HG02588 (cell line): Measurements from ENCODE around the gene CDH20.

Experiments
- ATAC-seq: cut with Tn5 transposase; IDR thresholded peaks from one replicate; pipeline ENCODE4 v1.9.1; 2021; ENCODE audit warnings: mild to moderate bottlenecking, moderate library complexity; ENCODE audit not compliant: unreplicated experiment

Gene CDH20

DNA sequence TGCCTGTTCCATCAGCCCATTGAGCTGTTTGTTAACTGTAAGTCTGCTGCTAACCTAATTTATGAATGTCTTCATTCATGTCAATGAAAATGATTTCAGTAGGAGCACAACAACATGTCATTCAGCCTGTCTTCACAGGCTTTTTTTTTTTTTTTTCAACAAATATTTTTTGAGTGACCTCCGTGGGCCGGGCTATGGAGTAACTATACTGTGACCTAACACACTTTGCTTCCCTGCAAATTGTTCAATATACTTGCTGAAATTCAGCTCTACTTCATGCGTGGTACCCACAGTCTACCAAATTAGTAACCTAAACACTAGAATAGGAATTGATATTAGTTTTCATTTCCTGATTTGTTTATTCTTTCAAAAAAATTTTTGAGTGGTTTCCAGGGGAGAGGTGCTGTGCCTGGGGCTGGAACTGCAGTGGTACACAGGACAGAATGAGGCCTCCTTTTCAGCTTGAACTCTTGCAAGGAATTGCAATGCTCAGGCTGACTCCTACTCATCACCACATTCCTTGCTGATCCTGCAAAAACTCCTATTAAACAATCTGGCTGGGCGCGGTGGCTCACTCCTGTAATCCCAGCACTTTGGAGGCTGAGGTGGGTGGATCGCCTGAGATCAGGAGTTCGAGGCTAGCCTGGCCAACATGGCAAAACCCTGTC is 87.1 kb downstream of the CDH20 start:
- ATAC-seq = no peak

DNA sequence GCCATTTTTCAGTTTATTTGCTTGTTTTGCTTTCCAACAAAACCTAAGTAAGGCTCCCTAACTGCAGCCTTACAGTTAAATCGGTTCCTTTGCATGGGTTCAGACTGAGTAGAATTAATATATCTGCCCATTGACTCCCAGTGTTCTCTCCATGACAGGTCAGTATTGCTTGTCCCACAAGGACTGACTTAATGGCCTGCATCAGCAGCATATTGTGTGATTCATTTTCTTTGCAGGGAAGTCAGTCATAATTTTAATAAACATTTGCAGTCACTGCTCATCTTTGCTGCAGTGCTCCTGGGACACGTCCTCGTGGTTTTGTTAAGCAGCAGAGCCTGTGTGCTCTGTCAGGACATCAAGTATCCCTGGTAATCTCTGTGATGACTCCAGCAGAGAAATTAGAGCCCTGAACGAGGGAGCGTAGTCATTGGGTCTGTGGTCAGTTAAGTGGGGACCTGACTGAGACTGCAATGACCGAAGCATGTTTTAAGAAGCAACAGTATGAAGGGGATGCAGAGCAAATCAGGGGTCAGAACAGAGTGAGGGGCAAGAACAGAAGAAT is 93.3 kb downstream of the CDH20 start:
- no peak for ATAC-seq

DNA sequence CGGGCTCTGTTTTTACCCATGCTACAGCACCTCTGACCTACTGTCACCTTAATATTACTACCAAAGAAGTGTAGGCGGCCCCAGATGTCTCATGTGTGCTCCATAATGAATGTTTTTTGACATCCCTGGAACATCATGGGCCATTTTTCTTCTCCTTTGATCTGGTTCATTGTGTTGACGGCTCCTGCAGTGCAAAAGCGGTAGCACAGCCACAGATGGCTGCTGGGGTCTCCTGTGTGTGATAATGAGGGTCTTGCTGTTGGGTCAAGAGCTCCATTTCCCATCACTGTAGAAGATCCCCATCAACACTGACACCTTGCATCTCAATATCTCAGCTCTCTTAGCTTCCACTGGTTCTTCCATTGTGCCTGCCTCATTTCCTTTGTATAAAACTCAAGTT is 95.0 kb downstream of the CDH20 start:
- ATAC-seq = no peak

DNA sequence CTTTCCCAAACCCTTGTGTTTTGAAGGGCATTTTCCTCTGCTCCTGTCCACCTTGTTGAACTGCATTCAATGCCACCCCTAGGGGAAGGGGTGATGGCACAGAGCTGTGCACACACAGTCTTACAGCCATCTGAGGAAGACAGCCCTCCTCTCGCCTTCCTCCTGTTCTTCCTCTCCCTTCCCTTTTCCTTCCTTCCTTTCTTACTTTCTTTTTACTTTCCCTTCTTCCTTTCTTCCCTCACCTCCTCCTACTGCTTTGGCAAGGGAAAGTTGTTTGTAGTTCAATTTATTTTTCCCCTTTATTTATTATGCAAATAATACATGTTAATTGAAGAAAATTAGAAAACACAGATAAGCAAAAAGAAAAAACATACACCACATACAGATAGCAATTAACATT is 99.4 kb downstream of the CDH20 start:
- ATAC-seq = no peak

DNA sequence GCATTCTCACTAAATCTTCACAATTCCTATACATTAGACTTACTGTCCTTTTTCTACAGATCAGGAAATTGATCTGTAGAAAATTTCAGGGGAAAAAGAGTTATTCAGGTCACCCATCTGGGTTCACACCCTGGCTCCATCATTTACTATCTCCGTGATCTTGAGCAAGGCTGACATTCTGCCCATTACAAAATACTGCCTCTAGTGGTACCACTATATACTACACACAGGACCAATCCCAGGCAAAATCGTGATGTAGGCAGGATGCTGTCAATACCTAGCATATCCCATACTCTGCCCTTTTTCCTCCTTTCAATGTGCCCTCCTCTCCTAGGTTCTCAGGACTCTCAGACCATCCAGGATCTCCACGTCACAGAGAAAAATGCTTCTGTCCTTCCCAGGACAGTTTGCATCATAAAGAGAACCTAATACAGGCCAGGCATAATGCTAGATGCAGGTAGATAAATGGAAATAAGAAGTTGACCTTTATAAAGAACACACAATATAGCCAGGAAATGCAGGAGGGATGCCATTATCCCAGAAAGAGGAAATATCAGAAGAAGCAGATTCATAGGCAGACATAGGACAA is 101.9 kb downstream of the CDH20 start:
- peak; percentile 72 for ATAC-seq

DNA sequence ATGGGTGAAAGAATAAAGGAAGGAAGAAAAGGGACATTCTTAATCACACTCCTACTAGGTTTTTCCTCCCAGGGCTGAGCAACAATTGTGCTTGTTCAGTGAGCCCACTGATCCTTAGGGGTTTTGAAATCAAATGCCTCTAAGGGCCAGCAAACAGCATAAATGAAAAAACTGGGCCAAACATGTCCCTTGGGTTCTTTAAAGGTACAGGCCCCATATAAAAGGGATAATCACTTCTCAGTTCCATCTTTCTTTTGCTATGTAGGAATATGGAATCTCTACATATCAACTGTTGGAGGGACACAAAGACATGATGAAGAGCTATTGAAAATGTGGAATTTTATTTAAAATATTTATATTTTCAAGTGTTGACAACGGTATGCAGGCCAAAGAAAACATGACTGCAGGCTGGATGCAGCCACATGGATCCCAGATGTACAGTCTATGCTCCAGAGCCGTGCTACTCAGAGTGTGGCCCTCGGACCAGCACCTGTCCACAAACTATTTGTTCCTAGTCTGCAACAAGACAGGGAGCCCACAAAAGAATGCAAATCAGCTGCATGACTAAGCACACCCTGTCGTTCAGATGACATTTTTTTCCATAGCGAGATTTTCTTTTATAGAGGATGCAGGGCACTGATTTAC is 110.0 kb downstream of the CDH20 start:
- no peak for ATAC-seq

DNA sequence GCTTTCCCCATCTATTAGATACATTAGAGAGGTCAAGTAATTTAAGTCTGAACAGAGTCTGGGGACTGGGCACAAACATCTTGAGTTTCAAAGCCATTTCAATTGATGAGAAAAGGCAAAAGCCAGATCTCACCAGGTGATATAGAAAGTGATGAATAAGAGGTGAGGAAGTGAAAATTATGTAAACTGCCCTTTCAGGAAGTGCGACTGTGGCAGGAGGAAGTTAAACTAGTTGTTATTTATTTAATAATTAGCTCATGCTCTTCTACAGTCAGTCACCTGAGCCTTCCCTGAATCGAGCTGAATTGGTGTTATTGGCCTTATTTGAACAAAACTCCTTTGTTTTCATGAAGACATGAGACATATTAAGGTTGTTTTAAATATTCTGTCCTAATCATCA is 115.1 kb downstream of the CDH20 start:
- ATAC-seq = peak; percentile 89

DNA sequence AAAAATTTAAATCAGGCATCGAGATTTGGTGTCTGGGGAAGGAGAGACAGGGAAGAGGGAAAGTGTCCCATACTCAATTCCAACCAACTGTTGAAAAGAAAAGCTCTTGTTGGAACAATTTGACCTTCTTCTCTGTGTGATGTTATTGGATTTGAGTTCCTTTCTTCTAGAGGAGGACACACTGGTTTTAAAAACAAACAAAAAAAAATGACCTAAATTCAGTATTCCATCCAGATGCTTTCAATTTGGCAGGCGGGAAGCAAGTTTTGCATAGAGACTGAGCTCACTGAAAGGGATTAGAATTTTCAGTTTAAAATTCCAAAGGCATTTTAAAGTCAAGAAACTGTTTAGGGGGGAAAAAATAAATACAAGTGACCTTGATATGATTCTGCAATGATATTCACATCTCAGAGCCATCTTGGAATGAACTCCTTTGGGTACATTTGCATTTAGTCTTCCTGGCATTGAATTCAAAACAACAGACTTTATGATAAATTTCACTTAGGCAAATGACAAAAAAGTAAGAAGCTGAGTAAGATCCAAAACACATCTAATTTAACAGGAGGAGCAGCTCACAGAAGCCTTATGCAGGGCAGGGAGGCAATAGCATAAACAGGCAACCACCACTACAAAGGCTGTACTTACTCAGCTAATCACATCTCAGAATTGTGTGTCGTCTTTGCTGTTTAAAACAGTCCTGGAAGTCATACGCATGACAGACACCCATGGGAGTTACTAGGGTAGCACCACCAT is 126.8 kb downstream of the CDH20 start:
- no peak for ATAC-seq

DNA sequence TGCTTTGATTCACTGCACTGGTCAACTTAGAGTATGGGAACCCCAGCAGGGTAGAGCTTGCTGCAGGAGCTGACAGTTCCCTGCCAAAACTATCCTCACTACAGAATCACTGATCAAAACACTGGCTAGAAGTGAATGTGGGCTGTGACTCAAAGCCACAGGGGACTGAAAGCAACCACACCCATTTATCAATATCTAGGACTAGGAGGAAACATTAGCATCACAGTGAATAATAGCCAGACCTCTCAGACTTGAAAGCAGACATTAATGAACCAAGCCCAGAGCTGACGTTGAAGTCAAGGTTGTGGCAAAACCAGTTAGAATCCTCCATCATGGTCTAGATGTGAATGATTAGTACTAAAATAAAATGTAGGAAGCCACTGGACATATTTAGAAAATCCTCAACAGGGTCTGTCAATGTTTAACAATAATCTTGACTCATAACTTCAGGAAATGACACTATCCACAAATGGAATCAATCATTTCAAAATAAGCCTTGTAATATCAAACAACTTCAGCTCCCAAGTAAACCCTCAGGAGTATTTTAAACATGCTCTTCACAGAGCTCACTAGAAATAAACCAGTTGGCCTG is 131.4 kb downstream of the CDH20 start:
- ATAC-seq = no peak

DNA sequence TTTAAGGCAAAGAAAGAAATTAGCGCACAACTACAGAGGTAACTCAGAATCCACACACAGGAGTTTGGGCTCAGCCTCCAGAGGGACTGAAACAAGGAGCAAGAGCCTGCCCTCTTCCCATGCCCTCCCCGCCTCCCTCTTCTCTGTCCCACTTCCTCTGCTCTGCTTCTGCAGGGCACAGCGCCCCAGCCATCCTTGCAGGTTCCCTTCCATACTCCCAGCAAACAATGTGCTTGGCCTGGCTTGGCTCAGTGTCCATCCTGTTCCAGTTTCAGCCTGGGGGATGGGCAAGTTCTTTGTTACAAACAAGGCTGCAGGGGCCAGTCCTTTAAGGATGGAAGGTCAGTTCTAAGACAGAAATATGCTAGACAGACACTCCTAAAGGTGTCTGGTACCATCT is 133.5 kb downstream of the CDH20 start:
- no peak for ATAC-seq

DNA sequence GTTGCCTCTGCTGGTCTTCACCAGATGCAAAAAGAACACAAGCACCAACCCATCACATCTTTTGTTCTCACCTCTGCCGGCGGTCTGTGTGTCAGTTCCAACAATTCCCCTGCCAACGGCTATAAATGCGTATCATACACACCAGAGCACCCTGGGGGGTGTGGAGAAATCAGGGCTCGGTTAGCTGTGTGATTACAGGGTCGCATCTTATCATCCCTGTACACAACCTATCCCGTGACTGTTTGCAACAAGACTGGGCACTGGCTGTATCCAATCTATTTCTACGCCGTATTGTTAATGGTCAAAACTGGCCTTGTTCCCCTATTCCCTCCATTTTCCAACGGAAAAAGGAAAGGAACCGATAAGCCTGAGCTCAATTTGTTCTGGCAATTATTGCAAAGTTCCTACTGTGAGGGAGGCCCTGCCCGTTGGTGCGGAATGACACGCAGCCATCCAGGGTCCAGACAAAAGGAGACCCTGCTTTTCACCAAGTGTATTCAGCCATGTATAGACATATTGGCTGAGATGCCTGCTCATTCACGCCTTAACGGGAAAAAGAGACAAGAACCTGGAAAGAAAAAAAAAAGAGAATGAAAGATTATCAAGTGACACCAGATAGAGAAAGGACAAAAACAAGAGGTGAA is 136.9 kb downstream of the CDH20 start:
- no peak for ATAC-seq

DNA sequence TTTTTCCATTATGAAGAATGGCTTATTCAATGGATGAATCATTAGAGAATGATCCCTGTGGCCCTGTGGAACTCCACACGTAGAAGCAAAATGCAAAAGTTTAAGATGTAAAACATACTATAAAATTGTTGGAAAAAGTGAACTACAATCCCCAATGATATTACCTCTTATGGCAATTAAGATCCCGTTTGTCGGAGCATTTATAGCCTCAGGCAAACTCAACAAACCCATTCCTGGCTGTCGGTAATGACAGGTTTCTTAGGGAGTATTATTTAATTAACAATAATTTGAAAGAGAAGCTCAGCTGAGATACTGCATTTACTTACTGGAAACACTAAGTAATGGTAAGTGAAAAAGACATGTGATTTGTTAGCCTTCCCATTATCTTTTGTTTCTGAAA is 138.3 kb downstream of the CDH20 start:
- ATAC-seq = no peak

DNA sequence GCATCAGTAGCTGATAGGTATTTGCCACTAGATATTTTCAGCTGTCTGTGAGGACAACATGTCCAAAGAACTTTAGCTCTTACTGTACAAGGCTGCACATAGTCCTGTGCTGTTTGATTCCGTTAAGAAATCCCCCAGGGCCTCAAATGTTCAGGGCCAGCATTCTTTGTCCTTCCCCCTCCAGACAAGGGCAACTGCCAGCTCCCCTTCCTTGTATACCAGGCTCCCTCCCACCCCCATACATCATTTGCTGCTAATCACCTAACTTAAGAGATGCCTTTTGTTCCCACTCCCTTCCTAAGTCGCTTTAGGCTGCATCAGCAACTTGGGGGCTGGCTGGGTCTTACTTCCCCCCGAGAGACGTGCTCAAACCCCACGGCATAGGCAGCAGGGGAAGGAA is 138.7 kb downstream of the CDH20 start:
- ATAC-seq = no peak

DNA sequence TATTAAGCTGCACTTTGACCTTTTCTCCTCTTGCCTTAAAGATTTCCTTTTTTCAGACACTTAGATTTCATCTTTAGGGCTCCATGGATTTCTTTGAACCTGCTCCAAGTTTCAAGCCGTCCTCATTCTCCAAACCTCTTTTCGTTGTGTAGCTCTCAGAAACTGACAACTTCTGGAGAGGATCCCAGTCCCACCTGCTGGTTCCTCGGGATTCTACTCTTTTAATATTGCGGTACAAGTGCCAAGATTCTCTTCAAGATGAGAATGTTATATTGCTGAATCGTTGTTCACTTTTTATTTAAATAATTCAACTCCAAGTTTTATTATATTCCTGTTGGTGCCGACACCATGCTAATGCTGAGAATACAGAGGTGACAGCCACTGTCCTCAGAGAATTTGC is 141.1 kb downstream of the CDH20 start:
- ATAC-seq = no peak

DNA sequence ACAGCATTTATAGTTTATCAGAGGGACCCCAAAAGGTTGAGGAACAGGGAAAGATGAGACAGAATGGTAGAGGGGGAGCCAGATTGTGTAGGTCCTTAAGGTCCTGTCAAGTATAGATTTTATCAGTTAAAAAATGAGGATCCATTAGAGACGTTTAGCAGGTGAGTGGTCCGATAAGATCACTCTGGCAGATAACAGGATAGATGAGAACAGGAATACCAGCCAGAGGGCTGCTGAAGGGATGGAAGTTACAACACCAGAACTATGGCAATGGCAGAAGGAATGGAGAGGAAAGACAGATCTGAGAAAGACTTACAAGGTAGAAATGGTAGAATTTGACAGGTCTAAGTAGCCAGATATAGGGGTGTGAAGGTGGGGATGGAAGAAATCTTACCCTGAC is 141.7 kb downstream of the CDH20 start:
- no peak for ATAC-seq

DNA sequence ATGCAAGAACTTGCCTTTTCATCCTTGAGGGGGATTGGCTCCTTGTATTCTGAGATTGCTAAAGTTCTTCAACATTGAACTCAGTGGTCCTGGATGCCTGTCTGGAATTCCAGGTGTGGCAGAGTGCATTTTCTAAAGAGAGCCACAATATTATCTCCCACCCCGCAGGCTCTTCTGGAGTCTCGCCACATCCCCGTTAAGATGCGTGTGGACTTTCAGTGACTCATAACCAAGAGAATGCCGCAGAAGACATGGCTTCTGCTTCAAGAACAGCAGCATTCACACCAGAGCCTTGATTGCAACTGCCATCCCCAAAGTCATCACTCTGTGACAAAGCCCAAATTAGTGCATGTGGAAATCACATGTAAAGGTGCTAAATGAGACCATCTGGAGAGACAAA is 142.7 kb downstream of the CDH20 start:
- ATAC-seq = no peak

DNA sequence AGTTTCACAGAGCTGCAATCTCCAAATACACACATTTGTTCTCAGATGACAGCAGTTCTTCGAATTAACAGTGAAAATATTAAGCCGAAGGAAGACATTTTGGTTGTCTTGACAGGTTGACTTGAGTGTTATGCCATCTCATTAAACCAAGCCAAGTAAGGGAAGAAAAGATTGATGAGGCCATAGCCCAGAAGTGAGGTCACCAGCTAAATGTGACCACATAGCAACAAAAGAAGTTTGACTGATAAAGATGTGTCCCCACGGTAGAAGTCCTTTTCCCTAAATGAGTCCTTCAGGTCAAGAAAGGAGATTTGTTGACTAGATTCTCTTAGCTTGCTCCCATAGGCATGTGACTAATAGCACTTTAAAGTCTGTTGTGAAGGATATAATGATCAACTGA is 156.1 kb downstream of the CDH20 start:
- no peak for ATAC-seq

DNA sequence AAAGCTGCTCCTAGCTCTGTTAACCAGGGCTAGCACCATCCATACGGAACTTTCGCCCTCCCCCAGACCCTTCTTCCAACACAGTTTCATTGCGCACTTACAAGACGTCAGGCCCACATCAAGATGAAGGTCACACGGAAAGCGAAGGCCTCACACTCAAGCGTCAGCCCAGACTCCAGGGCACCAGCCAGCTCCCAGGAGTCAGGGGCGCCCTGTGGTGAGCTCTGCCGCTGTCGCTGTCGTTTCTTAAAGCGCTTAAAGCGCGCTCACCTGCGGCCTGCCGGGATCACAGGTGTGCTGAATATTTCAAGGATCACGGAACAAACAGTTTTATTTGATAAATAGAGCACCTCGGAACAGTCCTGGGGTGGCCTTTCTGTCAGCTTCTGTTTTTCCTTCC is 163.1 kb downstream of the CDH20 start:
- no peak for ATAC-seq

DNA sequence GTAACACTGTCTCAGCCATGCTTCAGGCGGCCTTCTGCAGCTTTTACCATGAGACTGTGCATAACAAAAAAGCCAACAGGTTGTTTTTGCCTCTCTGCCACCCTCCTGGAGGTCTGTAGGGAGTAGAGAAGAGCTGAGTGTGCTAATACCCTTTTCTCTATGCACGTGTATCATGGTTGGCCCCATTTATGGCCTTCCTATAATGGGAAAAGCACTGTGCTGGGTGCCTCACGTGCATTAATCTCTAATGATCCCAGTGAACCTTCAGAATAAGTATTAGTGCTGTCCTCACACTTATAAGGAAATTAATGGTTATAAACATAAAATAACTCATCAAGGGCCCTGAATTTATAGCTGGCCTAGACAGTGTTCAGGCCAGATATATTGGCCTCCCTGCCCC is 164.2 kb downstream of the CDH20 start:
- ATAC-seq = no peak

DNA sequence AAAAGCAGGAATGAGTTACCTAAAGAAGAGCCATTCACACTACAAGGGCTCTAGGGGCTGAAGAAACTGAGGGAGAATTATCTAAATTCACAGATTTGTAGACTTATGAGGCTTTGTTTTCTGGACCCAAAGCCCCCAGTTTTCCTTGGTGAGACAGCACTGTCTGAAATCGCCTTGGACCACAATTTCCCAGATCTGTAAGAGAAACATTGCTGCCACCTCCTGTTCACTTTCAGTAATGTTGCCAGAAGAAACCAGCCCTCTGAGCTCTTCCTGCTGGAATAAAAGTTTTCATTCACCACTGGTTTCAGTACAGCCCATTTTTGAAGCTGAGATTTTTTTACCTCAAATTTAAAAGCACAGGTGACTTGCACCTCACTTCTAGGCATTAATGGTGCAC is 169.2 kb downstream of the CDH20 start:
- ATAC-seq = peak; percentile 63

DNA sequence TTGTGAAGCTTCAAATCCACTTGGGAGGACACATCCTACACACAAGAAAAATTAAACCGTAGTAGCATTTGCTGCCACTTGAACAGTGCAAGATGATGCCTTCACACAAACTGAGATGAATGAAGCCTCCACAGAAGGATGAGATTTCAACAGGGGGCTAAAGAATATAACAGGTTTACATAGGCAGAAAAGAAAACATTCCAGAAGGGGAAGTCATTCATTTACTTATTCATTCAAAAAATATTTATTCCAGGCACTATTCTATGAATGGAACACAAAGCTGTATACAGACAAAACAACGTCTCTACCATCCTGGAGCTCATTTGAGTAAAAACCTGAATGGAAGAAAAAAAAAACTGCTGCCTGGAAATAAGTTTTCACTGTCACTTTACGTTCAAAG is 170.5 kb downstream of the CDH20 start:
- ATAC-seq = no peak
